GM19239 (cell line): ENCODE results near the gene SBNO2.

Source experiments
- DNase-seq: peaks from one replicate; pipeline ENCODE4 v3.0.0; 2011; ENCODE audit warnings: low spot score; ENCODE audit not compliant: insufficient read length
- FAIRE-seq: peaks from 2 replicates; lab custom pipeline; 2011; peaks lifted over from hg19 to GRCh38; lab: Jason Lieb, UNC

Gene SBNO2

GRCh38 chr19:1170938-1171754 is 2.9 kb downstream of the SBNO2 start:
- FAIRE-seq (no peak), DNase-seq (no peak)

- no peak for FAIRE-seq
- no peak for DNase-seq
These were observed 3.9 kb downstream of the SBNO2 start for GRCh38 chr19:1169921-1170885.

- no peak for FAIRE-seq
These were observed 4.7 kb downstream of the SBNO2 start for GRCh38 chr19:1169411-1169791.

GRCh38 chr19:1168572-1169410 is 5.3 kb downstream of the SBNO2 start:
- FAIRE-seq (no peak), DNase-seq (no peak)

More at GRCh38 chr19:1169411-1169791, 4.7 kb downstream of the SBNO2 start:
- no peak for DNase-seq

- DNase-seq (no peak), FAIRE-seq (no peak)
These were observed 6.1 kb downstream of the SBNO2 start for GRCh38 chr19:1167687-1168571.

GRCh38 chr19:1166872-1167573 is 7.0 kb downstream of the SBNO2 start:
- FAIRE-seq (no peak), DNase-seq (no peak)

- FAIRE-seq (no peak), DNase-seq (no peak)
These were observed 9.2 kb downstream of the SBNO2 start for GRCh38 chr19:1164684-1165531.

- no peak for DNase-seq
- FAIRE-seq = no peak
These were observed 10.0 kb downstream of the SBNO2 start for GRCh38 chr19:1163934-1164683.

GRCh38 chr19:1163283-1163933 is 10.7 kb downstream of the SBNO2 start:
- DNase-seq (no peak), FAIRE-seq (no peak)

GRCh38 chr19:1162404-1163282 is 11.4 kb downstream of the SBNO2 start:
- DNase-seq (no peak), FAIRE-seq (no peak)

GRCh38 chr19:1161716-1162115 is 12.4 kb downstream of the SBNO2 start:
- FAIRE-seq = no peak
- DNase-seq = no peak

GRCh38 chr19:1159864-1160595 is 14.0 kb downstream of the SBNO2 start:
- no peak for DNase-seq
- no peak for FAIRE-seq

- DNase-seq = no peak
- FAIRE-seq = no peak
These were observed 15.1 kb downstream of the SBNO2 start for GRCh38 chr19:1158885-1159448.

GRCh38 chr19:1157931-1158884 is 15.9 kb downstream of the SBNO2 start:
- no peak for DNase-seq
- FAIRE-seq = no peak
